HG03097 (cell line): ENCODE measurements around the gene PIEZO2.

Experiments
- ATAC-seq: cut with Tn5 transposase; IDR thresholded peaks from one replicate; pipeline ENCODE4 v1.9.1; 2021; ENCODE audit not compliant: unreplicated experiment, low FRiP score

The PIEZO2 gene

DNA sequence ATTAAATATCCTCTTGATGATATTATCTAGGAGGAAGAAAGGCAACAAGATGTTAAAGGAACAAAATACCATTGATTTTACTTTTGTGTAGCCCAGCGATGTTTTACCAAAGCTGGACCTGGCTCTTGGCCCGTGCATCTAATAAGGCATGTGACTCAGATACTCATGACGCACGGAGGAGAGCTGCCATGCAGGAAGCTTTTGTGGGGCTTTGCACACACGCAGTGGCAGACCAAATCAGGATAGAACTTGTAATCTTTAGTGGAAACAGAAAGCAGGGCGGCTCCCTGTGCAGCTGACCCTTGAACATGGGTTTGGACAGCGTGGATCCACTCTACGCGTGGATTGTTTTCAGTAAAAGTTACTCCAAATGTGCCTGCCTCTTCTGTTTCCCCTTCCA is 433.6 kb downstream of the PIEZO2 start:
- no peak for ATAC-seq

DNA sequence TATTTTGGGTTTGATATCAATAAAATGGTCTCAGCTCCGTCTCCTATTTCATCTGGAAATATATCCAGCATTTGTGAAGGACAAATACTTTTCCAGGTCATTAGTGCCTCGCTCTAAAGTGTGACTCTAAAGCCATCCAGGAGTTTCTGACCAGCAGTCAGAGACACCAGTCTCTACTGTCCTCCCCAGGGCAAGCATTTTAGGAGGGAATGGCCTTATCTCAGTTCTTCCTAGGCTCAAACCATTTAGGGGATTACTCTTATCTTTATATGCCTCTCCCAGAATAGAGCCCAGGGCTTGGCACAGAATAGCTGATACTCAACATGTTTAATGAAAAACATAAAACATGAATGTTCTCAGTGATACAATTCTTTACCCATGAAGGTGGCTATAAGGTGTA is 436.0 kb downstream of the PIEZO2 start:
- no peak for ATAC-seq

DNA sequence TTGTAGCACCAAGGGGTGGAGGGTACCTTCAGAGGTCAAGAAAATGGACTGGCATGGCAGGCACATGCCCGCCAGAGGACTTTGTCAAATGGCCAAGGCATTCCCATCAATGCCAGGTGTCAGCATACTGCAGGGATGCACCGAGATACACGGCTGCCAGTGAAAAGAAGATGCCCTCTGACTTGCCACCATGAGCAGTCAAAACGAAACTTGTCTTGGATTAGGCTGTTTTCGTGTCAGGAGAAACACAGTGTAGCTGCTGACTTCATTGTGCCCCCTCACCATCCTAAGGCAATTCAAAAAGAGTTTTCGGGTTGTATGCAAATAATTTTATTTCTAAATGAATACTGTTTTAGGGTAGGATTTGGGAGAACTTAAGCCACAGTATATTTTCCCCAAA is 442.1 kb downstream of the PIEZO2 start:
- ATAC-seq: no peak

DNA sequence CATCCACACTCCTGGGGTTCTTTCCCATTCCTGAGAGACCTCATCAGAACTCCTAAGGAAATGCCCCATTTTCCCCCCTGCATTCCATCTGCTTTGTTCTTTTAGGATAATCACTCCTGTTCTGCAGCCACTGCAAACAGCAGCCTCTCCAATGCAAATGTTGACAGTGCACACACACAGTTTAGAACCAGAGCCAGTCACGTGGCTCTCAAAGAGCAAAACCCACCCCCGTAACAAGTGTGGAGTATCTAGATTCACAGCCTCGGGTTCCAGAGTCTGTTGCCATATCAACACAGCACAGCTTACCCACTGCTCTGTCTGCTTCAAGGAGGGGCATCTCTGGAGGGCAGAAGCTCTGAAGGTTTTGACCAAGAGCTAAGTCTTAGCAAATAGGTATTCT is 443.6 kb downstream of the PIEZO2 start:
- no peak for ATAC-seq

DNA sequence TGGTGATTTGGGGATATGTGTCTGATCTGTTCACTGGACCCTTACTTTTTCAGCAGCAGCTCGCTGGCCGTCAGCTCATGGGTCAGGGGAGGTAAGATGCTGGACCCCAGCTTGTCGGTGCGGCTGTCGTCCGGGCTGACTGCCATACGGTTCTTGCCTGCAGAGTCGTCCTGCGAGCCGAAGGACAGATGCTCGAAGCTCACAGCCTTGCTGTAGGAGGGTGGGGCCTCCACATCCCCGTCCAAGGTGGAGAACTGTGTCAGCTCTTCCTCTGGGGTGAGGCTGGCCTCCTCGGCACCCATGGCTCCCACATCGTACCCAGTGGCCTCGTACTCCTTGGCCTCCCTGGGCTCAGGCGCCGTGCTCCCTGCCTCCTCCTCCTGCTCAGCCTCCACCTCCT is 444.1 kb downstream of the PIEZO2 start:
- ATAC-seq: no peak

DNA sequence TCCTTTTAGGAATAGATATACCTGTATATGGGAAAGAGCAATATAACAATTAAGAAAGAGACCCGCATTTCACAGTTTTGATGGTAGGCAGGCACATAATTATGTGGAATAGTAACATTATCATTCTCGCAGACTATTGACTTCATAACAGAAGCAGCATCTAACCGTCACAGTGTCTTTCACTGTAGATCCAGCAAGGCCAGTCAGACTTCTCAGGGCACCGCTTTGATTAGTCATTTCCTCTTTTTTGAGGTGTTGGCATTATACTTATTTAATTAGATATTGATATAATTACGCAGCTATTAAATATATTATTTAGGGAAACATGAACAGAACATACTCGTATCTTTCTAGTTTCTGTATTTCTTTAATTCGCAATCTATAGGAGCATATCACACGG is 447.2 kb downstream of the PIEZO2 start:
- ATAC-seq: no peak

DNA sequence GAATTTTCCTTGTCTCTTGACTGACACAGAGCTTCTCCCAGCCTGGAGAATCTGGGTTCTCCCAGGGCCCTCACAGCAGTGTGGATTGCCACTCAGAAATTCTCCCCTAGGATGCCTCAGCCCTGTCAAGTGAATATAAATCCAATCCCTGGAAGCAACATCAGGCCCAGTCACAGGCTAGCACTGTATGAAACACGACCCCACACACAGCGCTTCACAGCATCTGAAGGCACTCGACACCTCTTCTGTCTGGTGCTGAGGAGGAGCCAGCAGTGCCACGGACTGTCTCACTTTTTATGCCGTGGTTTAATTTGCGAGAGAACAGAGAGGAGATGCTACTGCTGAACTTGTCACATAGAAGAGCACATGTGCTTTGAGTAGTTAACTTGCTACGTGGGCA is 459.0 kb downstream of the PIEZO2 start:
- ATAC-seq: no peak

DNA sequence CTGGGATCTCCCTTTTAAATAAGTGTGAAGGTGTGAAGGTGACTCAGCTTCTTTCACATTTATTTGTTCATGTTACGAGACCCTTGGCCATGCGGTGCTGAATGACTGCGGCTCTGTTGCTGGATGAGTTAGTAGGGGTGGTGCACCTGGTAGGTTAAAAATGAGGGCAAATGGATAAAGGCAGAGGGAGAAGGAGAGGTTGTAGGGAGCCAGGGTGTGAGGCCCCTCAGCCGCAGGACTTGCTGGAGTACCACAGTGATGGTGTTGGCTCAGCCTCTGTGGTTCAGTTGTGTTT is 459.4 kb downstream of the PIEZO2 start:
- ATAC-seq: no peak

DNA sequence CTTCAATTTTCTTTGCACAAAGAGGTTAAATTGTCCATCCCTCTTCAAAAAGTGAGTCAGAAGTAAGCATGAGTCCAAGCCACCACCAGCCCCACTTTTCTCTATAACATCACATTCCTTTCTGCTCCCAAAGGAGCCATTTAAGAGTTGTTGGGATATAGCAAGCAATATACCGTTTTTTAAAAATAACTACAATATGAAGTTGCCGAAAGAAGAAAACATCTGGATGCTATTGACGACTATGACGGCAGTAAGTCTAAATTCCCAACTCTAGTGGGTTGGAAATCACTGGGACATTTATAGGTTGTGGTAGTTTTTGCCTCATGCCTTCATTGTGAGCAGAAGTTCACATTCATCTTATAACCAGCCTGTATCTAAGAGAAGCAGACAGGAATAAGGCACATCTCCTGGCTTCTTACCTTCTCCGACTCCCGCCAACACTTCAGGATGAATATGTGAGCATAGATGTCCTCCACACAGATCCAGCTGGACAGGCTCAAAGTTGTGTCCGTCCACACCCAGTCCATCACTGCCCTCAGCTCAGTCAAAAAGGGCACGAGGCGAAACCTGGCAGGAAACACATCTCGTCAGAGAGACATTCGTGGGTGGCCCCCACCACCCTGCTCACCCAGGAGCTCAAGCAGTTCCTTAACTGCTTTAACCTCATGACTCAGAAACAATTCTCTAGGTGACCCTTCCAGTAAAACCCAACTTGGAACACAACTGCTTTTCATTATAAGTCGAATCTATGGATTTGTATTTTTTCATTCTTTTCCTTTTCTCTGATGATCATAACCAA is 459.9 kb downstream of the PIEZO2 start:
- no peak for ATAC-seq

DNA sequence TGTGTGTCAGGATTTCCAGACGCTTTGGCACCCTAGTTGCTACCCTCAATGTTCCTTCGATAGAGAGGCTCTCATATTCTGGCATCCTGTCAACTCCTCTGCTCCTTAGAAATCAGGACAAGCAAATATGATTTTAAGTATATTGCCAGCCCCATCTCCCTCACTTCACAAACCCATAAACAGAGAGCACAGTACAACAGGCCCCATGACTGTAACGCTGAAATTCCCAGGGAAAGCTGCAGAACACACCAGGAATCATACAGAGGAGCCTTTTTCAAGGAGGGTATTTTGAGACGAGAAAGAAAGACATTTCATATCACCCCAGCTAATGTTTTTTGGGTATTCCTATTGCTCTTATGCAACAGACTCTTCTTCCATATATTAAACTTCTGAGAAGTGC is 460.6 kb downstream of the PIEZO2 start:
- no peak for ATAC-seq

DNA sequence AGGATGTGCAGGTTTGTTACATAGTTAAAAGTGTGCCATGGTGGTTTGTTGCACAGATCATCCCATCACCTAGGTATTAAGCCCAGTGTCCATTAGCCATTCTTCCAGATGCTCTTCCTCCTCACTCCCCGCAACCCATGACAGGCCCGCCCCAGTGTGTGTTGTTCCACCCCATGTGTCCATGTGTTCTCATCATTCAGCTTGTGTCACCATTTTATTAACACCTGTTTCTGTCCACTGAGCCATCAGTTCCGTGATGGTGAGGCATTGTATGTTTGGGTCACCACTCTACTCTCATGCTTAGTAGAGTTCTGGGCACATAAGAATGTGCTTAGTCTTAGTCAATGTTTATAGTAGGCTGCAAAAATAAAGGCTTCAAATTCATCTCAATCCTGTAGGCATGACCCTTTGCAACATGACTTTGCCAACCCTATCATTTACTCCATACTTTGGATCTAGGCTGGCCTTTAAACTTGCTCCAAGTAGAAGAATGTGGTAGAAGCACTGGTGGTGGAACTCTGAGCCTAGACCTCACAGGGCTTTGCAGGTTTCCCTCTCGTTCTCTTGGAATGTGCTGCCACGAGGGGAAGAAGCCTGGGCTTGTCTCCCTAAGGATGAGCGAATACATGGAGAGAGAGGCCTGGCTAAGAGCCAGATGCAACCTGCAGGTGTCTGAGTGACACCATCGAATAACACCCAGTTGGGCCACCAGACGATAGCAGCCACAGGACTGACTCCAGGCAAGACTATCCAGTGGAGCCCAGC is 462.0 kb downstream of the PIEZO2 start:
- ATAC-seq: no peak

DNA sequence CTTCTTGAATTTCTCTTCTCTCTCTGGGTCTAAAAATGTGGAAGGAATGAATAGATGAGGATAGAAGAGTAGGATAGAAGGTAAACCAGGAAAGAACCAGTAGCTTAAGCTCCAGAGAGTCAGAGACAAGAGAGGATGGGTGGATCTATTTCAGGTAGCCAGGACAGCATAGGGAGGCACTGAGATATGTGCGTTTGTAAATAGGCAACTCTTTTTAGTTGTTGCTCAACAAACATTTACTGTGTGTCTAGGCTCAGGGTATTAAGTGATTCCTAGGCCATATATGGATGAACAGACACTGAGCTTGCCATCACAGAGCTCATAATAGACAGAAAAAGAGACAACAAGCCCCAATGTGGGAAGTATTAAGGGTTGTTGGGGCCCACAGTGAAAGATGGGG is 463.1 kb downstream of the PIEZO2 start:
- no peak for ATAC-seq

DNA sequence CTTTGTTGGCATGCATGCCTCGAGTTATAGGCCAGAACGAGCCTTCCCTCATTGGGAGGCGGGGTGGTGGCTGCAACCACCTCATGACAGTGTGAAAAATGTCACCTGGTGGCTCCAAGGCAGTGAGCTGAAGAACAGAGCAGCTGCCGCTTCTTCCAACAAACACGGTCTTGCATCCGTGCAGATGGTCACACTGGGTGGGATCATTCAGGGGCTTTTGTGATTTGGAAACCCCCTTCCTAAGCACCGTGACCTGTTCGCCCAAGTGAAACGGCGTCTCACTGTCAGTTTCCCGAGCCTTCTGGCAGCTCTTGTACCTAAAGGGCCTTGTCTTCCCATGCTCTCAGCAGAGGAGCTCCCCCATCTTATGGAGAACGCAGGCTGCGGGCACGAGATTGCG is 463.9 kb downstream of the PIEZO2 start:
- no peak for ATAC-seq

DNA sequence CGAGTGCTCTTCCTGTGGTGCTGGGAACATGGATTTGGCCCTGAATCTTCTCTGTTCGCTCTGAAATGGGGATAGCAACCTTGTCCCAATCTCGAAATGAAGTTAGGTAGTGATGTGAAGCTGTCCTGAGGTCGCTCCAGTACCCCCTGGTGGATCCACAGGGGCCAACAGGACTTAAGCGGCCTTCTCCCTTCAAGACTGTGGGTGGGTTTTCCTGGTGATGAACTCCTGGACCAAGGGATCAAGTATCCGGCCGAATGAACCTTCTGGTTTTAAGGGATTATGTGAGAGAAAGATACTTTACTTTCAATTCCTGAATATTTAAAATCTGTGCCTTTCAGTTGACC is 467.0 kb downstream of the PIEZO2 start:
- no peak for ATAC-seq

DNA sequence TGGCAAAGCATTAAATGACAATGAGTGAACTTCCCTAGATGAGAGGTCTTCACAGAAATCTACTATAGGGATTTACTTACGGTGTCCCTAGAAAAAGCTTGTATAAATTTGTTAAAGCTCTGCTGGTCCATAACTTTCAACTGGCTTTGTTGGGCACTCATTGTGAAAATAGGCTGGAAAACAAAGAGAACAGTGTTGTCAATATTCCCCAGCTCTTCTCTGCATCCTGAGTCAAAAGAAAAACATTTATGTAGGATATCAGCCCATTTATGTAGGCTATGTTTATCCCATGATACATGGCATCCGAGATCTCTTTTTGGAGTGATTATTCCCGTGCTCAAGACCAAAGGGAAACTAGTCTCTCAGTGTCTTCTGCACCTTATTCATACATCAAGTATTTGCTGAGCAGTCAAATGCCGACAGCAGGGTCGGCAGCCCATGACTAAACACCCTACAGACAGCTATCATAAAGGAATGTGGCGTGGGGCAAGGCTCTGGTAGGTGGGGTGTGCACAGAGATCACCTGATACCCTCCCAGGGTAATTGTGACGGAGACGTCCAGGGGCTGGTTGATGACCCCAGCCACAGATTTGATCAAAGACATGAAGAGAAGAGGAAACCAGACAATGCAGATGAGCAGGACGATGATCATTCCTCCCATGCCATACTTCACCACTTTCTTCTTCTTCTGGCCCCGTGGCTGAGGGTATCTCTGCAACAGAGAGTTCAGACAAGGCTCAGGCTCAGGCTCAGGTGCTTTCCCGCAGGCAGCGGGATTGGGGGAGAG is 467.6 kb downstream of the PIEZO2 start:
- no peak for ATAC-seq

DNA sequence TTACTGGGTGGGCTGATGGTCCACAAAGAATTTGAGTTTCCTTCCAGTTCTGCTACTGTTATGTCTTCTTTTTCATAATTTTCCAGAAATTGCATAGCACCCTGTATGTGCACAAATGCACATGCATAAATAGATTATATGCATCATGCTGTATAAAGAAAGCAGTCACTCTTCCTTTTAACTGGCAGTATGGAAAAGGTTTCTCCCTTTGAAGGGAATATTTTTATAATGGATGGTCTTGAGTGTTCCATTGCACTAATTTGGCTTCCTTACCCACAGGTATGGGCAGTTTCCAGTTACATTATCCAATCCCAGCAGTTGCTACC is 469.1 kb downstream of the PIEZO2 start:
- ATAC-seq: no peak

DNA sequence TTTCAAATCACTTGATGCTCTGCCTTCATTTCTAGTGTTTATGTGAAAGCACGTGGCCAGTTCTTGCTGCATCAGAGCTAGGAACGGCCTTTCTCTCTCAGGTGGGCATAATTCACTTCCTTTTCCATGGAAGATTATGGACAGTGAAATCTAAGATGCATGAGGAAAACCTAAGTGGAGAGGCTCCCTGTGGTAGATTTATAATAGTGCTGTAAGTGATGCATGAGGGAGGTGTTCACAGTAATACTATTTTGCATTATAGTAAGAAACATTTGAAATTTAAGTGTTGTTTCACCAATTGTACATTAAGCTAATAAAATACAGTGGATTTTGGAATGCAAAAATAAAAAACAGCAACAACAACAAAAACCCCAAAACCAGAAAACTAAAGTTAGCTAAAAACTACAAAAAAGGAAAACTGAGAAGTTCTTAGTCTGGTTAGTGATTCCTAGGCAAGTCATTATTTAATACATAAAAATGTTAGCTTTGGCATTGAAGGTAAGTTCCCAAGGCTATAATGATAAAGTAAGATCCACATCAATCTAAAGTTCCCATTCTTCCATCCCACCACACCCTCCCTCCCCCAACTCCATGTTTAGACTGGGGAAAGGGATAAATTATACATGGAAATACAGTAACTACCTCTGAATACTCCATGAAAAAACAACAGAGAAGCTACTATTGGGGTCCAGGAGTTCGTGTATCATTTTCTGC is 469.7 kb downstream of the PIEZO2 start:
- no peak for ATAC-seq

DNA sequence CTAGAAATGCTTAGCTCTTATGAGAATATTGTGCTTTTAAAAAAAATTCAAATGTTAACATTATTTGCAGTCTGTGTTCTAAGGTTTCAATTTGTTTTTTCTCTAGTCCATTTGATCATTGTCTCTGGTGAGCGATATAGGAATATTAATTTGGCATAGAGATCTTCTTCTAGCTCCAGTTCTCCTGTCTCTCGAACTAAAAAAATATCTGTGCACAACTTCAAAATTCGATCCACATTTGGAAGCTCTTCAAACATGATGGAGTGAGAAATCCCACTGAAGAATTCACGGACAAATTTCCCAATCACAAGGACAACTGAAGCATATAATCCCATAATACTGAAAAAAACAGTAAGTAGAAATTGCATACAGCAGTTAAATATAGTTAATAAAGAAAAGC is 477.9 kb downstream of the PIEZO2 start:
- ATAC-seq: no peak

DNA sequence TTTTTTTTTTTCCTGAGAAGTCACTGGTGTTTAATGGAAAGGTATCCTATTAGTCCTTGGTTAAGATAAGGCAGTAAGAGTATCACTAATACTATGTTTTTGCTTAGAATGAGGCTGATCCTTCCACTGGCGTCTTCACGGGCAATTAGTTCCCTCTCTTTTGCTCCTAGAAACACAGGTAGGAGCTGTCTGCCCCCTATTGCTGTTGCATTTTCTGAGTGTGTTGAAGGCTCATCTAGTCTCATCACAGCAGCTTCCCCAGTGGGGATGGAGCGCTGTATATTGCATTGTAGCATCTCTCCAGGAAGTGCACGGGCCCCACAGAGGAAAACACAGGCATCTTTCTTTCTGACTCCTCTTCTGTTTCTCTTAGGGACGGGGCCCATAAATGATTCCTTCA is 478.5 kb downstream of the PIEZO2 start:
- no peak for ATAC-seq

DNA sequence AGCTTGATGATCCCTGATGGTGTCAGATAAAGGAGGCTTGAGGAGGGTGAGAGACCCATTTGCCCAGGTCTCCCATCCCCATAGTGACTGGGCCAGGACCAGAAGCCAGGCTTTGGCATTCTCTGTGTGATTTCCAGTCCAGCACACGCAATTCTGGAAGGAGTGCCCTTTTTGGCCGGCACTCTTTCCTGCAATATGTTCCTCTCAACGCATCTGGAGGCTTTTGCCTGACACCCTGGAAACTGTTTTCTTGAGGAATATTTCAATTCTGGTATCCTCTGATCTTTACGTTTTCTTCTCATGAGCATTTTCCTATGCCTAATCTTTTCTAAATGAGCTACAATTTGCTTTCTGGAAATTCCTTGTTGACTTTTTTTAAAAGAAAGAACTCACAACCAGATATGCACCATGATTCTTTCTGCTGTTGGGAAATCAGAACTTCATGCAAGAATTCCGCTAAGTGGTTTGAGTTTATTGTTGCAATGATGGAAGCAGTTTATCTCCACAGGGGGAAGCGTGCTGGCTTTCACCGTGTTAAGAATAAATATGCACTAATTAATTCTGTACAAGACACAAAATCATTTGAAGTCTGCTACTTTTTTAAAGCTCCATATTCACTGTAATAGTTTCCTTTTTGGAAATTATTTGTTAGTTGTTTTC is 479.8 kb downstream of the PIEZO2 start:
- ATAC-seq: no peak

DNA sequence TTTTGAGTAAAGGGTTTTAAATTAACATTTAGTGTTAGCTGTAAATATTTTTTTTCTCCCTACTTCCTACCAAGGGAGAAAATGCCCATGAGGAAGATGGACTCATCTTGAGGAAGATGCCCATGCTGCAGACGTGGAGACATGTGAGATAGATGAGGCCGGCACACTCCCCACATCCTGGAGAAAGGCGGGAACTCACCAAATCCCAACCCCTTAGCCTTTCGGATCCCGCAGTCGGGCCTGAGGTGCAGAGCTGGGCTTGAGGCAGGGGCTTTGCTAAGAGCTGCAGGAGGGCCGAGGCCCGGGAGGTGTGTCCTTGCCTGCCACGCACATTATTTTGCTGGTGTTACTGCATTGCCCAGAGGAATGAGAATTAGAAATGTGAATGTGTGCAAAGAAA is 485.6 kb downstream of the PIEZO2 start:
- no peak for ATAC-seq
